GM12892 (cell line): ENCODE data around the gene CD247.

Source experiments
- POLR2A ChIP-seq: IDR thresholded peaks from 2 replicates; pipeline ENCODE4 v1.6.1; 2011; ENCODE audit warnings: low read depth, low read length, control low read depth
- POLR2AphosphoS5 ChIP-seq: IDR thresholded peaks from 2 replicates; pipeline ENCODE4 v1.6.1; 2011; ENCODE audit warnings: low read depth, low read length, control low read depth

GRCh38 chr1:167474191-167474641 is 44.1 kb downstream of the CD247 start:
- TF ChIP-seq POLR2A (no peak), POLR2AphosphoS5 (no peak)
